Measurements from ENCODE around the gene PLEKHG5.

DNA sequence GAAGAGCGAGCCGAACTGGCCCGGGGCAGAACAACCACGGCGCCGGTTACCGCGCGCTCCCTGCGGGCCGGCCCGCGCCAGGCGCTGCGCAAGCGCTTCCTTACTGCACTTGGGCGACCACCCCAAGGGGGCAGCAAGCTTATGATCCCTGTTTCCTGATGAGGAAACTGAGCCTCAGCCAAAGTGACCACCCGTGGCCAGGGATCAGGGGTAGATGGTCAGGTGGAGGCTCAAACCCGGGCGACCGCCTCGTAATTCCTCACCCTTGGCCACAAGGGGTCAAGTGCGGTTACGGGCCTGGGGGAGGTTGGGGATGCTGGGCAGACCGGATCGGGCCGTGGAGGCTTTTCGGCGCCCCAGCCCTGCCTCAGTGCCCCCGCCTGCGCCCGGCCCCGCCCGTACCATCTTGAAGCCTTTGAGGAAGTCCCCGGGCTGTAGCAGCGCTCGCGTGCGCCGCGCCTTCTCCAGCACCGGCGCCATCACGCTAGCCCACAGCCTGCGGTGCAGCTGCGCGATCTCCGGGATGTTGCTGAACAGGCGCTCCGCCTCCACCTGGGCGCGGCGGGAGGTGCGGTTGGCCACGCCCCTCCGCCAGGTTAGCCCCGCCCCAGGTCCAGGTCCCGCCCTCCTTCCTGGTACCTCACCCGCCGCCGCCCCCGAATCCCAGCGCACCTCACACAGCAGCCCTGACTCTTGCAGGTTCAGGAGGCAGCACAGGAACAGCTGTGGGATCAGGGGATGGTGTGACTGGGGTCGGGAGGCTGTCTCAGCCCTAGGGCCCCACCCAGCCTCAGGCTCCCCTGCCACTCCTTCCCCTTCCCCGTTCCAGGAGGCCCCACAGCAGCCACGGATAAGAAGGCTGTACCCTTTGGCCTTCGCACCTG, 20.1 kb downstream of the PLEKHG5 start:
- TF ChIP-seq, protein P1, sequence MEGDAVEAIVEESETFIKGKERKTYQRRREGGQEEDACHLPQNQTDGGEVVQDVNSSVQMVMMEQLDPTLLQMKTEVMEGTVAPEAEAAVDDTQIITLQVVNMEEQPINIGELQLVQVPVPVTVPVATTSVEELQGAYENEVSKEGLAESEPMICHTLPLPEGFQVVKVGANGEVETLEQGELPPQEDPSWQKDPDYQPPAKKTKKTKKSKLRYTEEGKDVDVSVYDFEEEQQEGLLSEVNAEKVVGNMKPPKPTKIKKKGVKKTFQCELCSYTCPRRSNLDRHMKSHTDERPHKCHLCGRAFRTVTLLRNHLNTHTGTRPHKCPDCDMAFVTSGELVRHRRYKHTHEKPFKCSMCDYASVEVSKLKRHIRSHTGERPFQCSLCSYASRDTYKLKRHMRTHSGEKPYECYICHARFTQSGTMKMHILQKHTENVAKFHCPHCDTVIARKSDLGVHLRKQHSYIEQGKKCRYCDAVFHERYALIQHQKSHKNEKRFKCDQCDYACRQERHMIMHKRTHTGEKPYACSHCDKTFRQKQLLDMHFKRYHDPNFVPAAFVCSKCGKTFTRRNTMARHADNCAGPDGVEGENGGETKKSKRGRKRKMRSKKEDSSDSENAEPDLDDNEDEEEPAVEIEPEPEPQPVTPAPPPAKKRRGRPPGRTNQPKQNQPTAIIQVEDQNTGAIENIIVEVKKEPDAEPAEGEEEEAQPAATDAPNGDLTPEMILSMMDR (conservative IDR thresholded peaks at IDR 0.05) = no peak
- TF ChIP-seq ZFX (IDR thresholded peaks at IDR 0.05) = no peak
